ENCODE data around the gene GYS2. TPM values are rescaled to one million over a fixed set of nuclear protein-coding genes. Genes with fewer than 3 reads are reported as not detected.

GYS2 gene
- total and polyA plus RNA-seq, 2 donors from 2014 or later = not detected

DNA sequence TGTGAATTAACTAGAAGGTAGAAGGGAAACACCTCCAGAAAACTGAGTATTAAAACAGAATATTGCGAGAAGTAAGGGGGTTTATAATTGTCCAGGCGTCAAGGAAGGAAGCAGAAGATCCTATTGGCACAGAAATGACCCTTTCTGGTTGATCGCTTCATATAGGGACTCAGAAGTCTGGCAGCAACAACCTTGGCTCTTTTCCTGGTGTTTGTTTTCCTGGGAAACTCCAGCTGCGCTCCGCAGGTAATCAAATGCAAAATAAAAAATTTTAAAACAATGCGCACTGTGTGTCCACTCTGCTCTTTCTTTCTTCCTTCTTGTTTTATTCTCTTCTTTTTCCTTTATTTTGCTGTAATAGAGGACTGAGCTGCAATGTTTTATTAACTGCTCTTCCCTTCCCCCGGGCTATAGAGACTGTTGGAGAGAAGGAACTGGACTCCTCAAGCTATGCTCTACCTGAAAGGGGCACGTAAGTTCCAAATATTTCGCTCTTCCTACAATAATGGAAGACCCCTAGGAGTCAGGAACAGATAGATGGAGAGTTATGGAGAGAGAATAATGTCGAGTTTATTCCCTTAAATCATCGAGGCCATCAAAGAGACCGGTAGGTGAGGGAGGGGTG, 77.8 kb downstream of the GYS2 start:
- intact Hi-C loops (cut with DNase I) = no loop called here
- Histone ChIP-seq H3K9ac (ENCODE audit: low read length in 3 of 3) (peak overlapping the region in 2 of 3 donors; percentile 43 to 72), H3K36me3 (ENCODE audit: control insufficient read depth in 2 of 3, insufficient read depth in 3 of 3, low read length in 3 of 3) (no peaks in the 10 kb centered on the region), H3K27ac (ENCODE audit: low read depth in 2 of 2, low read length in 2 of 2) (peak overlapping the region; percentile 77 to 85), H3K9me3 (ENCODE audit: control insufficient read depth in 2 of 3, insufficient read depth in 1 of 3, low read length in 3 of 3) (no peaks in the 10 kb centered on the region), H3K4me1 (ENCODE audit: control insufficient read depth in 2 of 3, insufficient read depth in 2 of 3, low read depth in 1 of 3, low read length in 3 of 3) (peaks cover 0 to 9% (median 0%) of the 10 kb centered on the region in 3 donors), H3K4me3 (ENCODE audit: low read length in 3 of 3) (peak overlapping the region; percentile 44 to 75 (median 72)), H3K27me3 (ENCODE audit: control insufficient read depth, insufficient read depth, low read length) (no peaks in the 10 kb centered on the region)
- DNase-seq = peak in 1 of 5 donors; percentile 37
- no peak for TF ChIP-seq CTCF (IDR thresholded peaks at IDR 0.05; ENCODE audit: borderline replicate concordance, extremely low read depth, insufficient read depth)
- no peak for FAIRE-seq

- H3K27me3 ChIP-seq (ENCODE audit: control insufficient read depth, insufficient read depth, low read length) = no peaks in the 10 kb centered on the region
- intact Hi-C loops (cut with DNase I) = no loop called here
- H3K9ac ChIP-seq (ENCODE audit: low read length in 3 of 3) = peak within 1 kb of the TSS in 2 of 3 donors; percentile 43 to 72
- no peaks in the 10 kb centered on the region for H3K9me3 ChIP-seq (ENCODE audit: control insufficient read depth in 2 of 3, insufficient read depth in 1 of 3, low read length in 3 of 3)
- TF ChIP-seq CTCF (IDR thresholded peaks at IDR 0.05; ENCODE audit: borderline replicate concordance, extremely low read depth, insufficient read depth) = no peak
- no peak for FAIRE-seq
- H3K36me3 ChIP-seq (ENCODE audit: control insufficient read depth in 2 of 3, insufficient read depth in 3 of 3, low read length in 3 of 3) = no peaks in the 10 kb centered on the region
- H3K4me3 ChIP-seq (ENCODE audit: low read length in 3 of 3) = peak within 1 kb of the TSS; percentile 5 to 75 (median 72)
- peaks cover 0 to 9% (median 0%) of the 10 kb centered on the region in 3 donors for H3K4me1 ChIP-seq (ENCODE audit: control insufficient read depth in 2 of 3, insufficient read depth in 2 of 3, low read depth in 1 of 3, low read length in 3 of 3)
- no peak for DNase-seq
- peak within 1 kb of the TSS; percentile 77 to 85 for H3K27ac ChIP-seq (ENCODE audit: low read depth in 2 of 2, low read length in 2 of 2)
Measured at GRCh38 chr12:21526053-21526452, 78.6 kb downstream of the GYS2 start, which contains the start of gene SPX. TSS of gene SPX (plus strand) at chr12:21526296. CDS start at chr12:21526473, 177 bp downstream.

DNA sequence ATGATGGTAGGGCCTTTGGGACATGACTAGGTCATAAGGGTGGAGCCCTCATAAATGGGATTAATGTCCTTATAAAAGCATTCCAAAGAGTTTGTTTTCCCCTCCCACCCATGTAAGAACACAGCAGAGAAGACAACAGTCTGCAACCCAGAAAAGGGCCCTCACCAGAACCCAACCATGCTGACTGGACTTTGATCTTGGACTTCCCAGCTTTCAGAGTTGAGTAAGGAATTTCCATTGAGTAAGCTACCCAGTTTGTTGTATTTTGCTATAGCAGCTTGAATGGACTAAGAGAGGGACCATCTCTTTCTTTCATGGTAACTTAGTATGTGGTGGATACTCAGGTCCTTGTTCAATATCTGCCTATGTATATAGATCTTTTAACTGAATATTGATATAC, 81.5 kb downstream of the GYS2 start:
- DNase-seq (no peak), FAIRE-seq (no peak)
- Histone ChIP-seq H3K27ac (ENCODE audit: low read depth in 2 of 2, low read length in 2 of 2) (no peak overlapping the region), H3K4me3 (ENCODE audit: low read length in 3 of 3) (no peak overlapping the region), H3K36me3 (ENCODE audit: control insufficient read depth in 2 of 3, insufficient read depth in 3 of 3, low read length in 3 of 3) (no peaks in the 10 kb centered on the region), H3K9ac (ENCODE audit: low read length in 3 of 3) (no peak overlapping the region), H3K9me3 (ENCODE audit: control insufficient read depth in 2 of 3, insufficient read depth in 1 of 3, low read length in 3 of 3) (no peaks in the 10 kb centered on the region), H3K27me3 (ENCODE audit: control insufficient read depth, insufficient read depth, low read length) (no peaks in the 10 kb centered on the region), H3K4me1 (ENCODE audit: control insufficient read depth in 2 of 3, insufficient read depth in 2 of 3, low read depth in 1 of 3, low read length in 3 of 3) (no peaks in the 10 kb centered on the region)
- TF ChIP-seq CTCF (IDR thresholded peaks at IDR 0.05; ENCODE audit: borderline replicate concordance, extremely low read depth, insufficient read depth) = no peak
- intact Hi-C loops (cut with DNase I) = no loop called here
